ENCODE results near the gene STK4. TPM values are rescaled to one million over a fixed set of nuclear protein-coding genes. Genes with fewer than 3 reads are reported as not detected.

The STK4 gene
- total RNA-seq, 1 experiment from 2014 or later, result 52.7 TPM

GRCh38 chr20:44938637-44939036 is 27.7 kb upstream of the STK4 start:
- Histone ChIP-seq H3K4me1 (ENCODE audit: insufficient read depth, low read length, poor library complexity, severe bottlenecking) (no peaks in the 10 kb centered on the region), H3K9me3 (ENCODE audit: low read depth, low read length, poor library complexity, severe bottlenecking) (no peaks in the 10 kb centered on the region), H3K27me3 (replicated peaks; ENCODE audit: insufficient read depth, low read depth, low read length, poor library complexity) (no peaks in the 10 kb centered on the region), H3K4me3 (ENCODE audit: low read depth, low read length, poor library complexity, severe bottlenecking) (no peak overlapping the region), H3K36me3 (ENCODE audit: insufficient read depth, low read length, poor library complexity, severe bottlenecking) (peaks cover 45% of the 10 kb centered on the region), H3K27ac (ENCODE audit: low read depth, low read length, poor library complexity, severe bottlenecking) (no peak overlapping the region)
- POLR2A ChIA-PET (ENCODE audit: low non-redundant PET), result no interaction called here
- no TSS peak for BruUV-seq (replicated peaks)
- intact Hi-C loops (cut with micrococcal nuclease; ENCODE audit: unreplicated experiment), result no loop called here
- CTCF ChIA-PET, result no interaction called here
- TF ChIP-seq CTCF (conservative IDR thresholded peaks at IDR 0.05; ENCODE audit: low read depth, low read length) (no peak), EZH2 (IDR thresholded peaks at IDR 0.05; ENCODE audit: borderline replicate concordance, low read depth, low read length, poor library complexity, severe bottlenecking) (no peak)
- DNase-seq (ENCODE audit: low spot score), result no peak

GRCh38 chr20:44941120-44941691 is 25.1 kb upstream of the STK4 start:
- TF ChIP-seq CTCF (conservative IDR thresholded peaks at IDR 0.05; ENCODE audit: low read depth, low read length) (no peak), EZH2 (IDR thresholded peaks at IDR 0.05; ENCODE audit: borderline replicate concordance, low read depth, low read length, poor library complexity, severe bottlenecking) (no peak)
- Histone ChIP-seq H3K27ac (ENCODE audit: low read depth, low read length, poor library complexity, severe bottlenecking) (no peak overlapping the region), H3K9me3 (ENCODE audit: low read depth, low read length, poor library complexity, severe bottlenecking) (no peaks in the 10 kb centered on the region), H3K4me1 (ENCODE audit: insufficient read depth, low read length, poor library complexity, severe bottlenecking) (no peaks in the 10 kb centered on the region), H3K36me3 (ENCODE audit: insufficient read depth, low read length, poor library complexity, severe bottlenecking) (peaks cover 47% of the 10 kb centered on the region), H3K4me3 (ENCODE audit: low read depth, low read length, poor library complexity, severe bottlenecking) (no peak overlapping the region), H3K27me3 (replicated peaks; ENCODE audit: insufficient read depth, low read depth, low read length, poor library complexity) (no peaks in the 10 kb centered on the region)
- ChIA-PET CTCF (interaction anchor here (0.8 kb wide), 1 partner anchor 70 kb away, joined by 3 read pairs; no protein-coding TSS in a partner anchor), POLR2A (ENCODE audit: low non-redundant PET) (no interaction called here)
- no peak for DNase-seq (ENCODE audit: low spot score)
- BruUV-seq (replicated peaks), result no TSS peak
- intact Hi-C loops (cut with micrococcal nuclease; ENCODE audit: unreplicated experiment), result no loop called here

- ChIA-PET CTCF (no interaction called here), POLR2A (ENCODE audit: low non-redundant PET) (no interaction called here)
- H3K27ac ChIP-seq (ENCODE audit: low read depth, low read length, poor library complexity, severe bottlenecking), result no peak overlapping the region
- TF ChIP-seq CTCF (conservative IDR thresholded peaks at IDR 0.05; ENCODE audit: low read depth, low read length) (no peak), EZH2 (IDR thresholded peaks at IDR 0.05; ENCODE audit: borderline replicate concordance, low read depth, low read length, poor library complexity, severe bottlenecking) (no peak)
- H3K9me3 ChIP-seq (ENCODE audit: low read depth, low read length, poor library complexity, severe bottlenecking), result no peaks in the 10 kb centered on the region
- H3K4me3 ChIP-seq (ENCODE audit: low read depth, low read length, poor library complexity, severe bottlenecking), result no peak overlapping the region
- intact Hi-C loops (cut with micrococcal nuclease; ENCODE audit: unreplicated experiment), result no loop called here
- DNase-seq (ENCODE audit: low spot score), result no peak
- TSS peak; percentile 61 for BruUV-seq (replicated peaks)
- H3K27me3 ChIP-seq (replicated peaks; ENCODE audit: insufficient read depth, low read depth, low read length, poor library complexity), result no peaks in the 10 kb centered on the region
- H3K4me1 ChIP-seq (ENCODE audit: insufficient read depth, low read length, poor library complexity, severe bottlenecking), result no peaks in the 10 kb centered on the region
- peaks cover 50% of the 10 kb centered on the region for H3K36me3 ChIP-seq (ENCODE audit: insufficient read depth, low read length, poor library complexity, severe bottlenecking)
Observed at GRCh38 chr20:44942264-44942973, 23.9 kb upstream of the STK4 start.
